Mesenchymal stem cell (in vitro differentiated cells and primary cell): ENCODE data around the gene ENPP1.

Experiments used
- DNase-seq: peaks from one replicate; pipeline ENCODE4 v3.0.0-alpha.2; 2013
- H2AFZ ChIP-seq: one replicate; pipeline ENCODE4 v1.6.1; 2013; ENCODE audit warnings: low read depth, mild to moderate bottlenecking, control low read depth, inconsistent platforms, low read length, moderate library complexity
- H2AK5ac ChIP-seq: 2 replicates; pipeline ENCODE4 v1.6.1; 2013; ENCODE audit warnings: low read length, moderate library complexity, mild to moderate bottlenecking, inconsistent platforms; ENCODE audit not compliant: severe bottlenecking
- H2BK120ac ChIP-seq: one replicate; pipeline ENCODE4 v1.6.1; 2013; ENCODE audit warnings: low read depth, mild to moderate bottlenecking, inconsistent platforms, low read length, moderate library complexity
- H2BK12ac ChIP-seq, 2 experiments: one replicate each; pipeline ENCODE4 v1.6.1; 2013; ENCODE audit warnings: inconsistent platforms in 2 of 2, low read length in 2 of 2, mild to moderate bottlenecking in 2 of 2, moderate library complexity in 2 of 2, control low read depth in 1 of 2
- H2BK15ac ChIP-seq: one replicate; pipeline ENCODE4 v1.6.1; 2013; ENCODE audit warnings: mild to moderate bottlenecking, low read depth, inconsistent platforms; ENCODE audit not compliant: poor library complexity, severe bottlenecking
- H2BK5ac ChIP-seq: 2 replicates; pipeline ENCODE4 v1.6.1; 2013; ENCODE audit warnings: low read depth, mild to moderate bottlenecking, low read length, control low read depth, inconsistent platforms; ENCODE audit not compliant: poor library complexity, severe bottlenecking
- H3K14ac ChIP-seq, 2 experiments: one replicate each; pipeline ENCODE4 v1.6.1; 2013; ENCODE audit warnings: inconsistent platforms in 2 of 2, low read length in 2 of 2, control low read depth in 1 of 2, mild to moderate bottlenecking in 1 of 2, moderate library complexity in 1 of 2
- H3K18ac ChIP-seq, 2 experiments: one replicate each; pipeline ENCODE4 v1.6.1; 2013; ENCODE audit warnings: inconsistent platforms in 2 of 2, low read length in 2 of 2, control low read depth in 1 of 2, low read depth in 1 of 2, mild to moderate bottlenecking in 1 of 2
- H3K23ac ChIP-seq, 2 experiments: one replicate each; pipeline ENCODE4 v1.6.1; 2013; ENCODE audit warnings: inconsistent platforms in 2 of 2, low read length in 2 of 2, mild to moderate bottlenecking in 2 of 2, moderate library complexity in 2 of 2, control low read depth in 1 of 2
- H3K27ac ChIP-seq: 2 replicates; pipeline ENCODE4 v1.5.1; 2013; ENCODE audit warnings: mild to moderate bottlenecking, moderate library complexity, low read length, control low read depth, inconsistent platforms; ENCODE audit not compliant: poor library complexity, severe bottlenecking
- H3K27me3 ChIP-seq, 2 experiments: 2 replicates each; pipeline versions ENCODE4 v1.6.1 to v1.7.0; 2013; ENCODE audit warnings: low read length in 2 of 2, mild to moderate bottlenecking in 2 of 2, moderate library complexity in 2 of 2, control low read depth in 1 of 2, inconsistent platforms in 1 of 2; ENCODE audit not compliant: control insufficient read depth in 1 of 2, insufficient read depth in 1 of 2
- H3K36me3 ChIP-seq, 2 experiments: 2 replicates each; pipeline versions ENCODE4 v1.6.1 to v1.7.0; 2013; ENCODE audit warnings: low read length in 2 of 2, control low read depth in 1 of 2, inconsistent platforms in 1 of 2, low read depth in 1 of 2, mild to moderate bottlenecking in 1 of 2; ENCODE audit not compliant: insufficient read depth in 2 of 2, control insufficient read depth in 1 of 2
- H3K4ac ChIP-seq, 2 experiments: one replicate each; pipeline ENCODE4 v1.6.1; 2013; ENCODE audit warnings: inconsistent platforms in 2 of 2, low read length in 2 of 2, mild to moderate bottlenecking in 2 of 2, moderate library complexity in 2 of 2, control low read depth in 1 of 2, low read depth in 1 of 2
- H3K4me1 ChIP-seq: 2 replicates; pipeline ENCODE4 v1.6.1; 2013; ENCODE audit warnings: low read depth, low read length, control low read depth; ENCODE audit not compliant: control insufficient read depth, insufficient read depth
- H3K4me2 ChIP-seq: 2 replicates; pipeline ENCODE4 v1.6.1; 2013; ENCODE audit warnings: low read length, mild to moderate bottlenecking, inconsistent platforms; ENCODE audit not compliant: poor library complexity, severe bottlenecking
- H3K4me3 ChIP-seq, 2 experiments: 2 replicates each; pipeline versions ENCODE4 v1.5.1 to v1.7.0; 2013; ENCODE audit warnings: low read length in 2 of 2, mild to moderate bottlenecking in 2 of 2, control low read depth in 1 of 2, low read depth in 1 of 2; ENCODE audit not compliant: insufficient read depth in 1 of 2
- H3K79me1 ChIP-seq: replicated peaks from 2 replicates; pipeline ENCODE4 v1.6.1; 2013; ENCODE audit warnings: mild to moderate bottlenecking, control low read depth, low read length, inconsistent platforms; ENCODE audit not compliant: poor library complexity, severe bottlenecking
- H3K9ac ChIP-seq: 2 replicates; pipeline ENCODE4 v1.7.0; 2013; ENCODE audit warnings: mild to moderate bottlenecking, low read length, moderate library complexity
- H3K9me3 ChIP-seq: 2 replicates; pipeline ENCODE4 v1.7.0; 2013; ENCODE audit warnings: mild to moderate bottlenecking, low read length; ENCODE audit not compliant: control insufficient read depth
- H4K8ac ChIP-seq: one replicate; pipeline ENCODE4 v1.6.1; 2013; ENCODE audit warnings: inconsistent platforms, mild to moderate bottlenecking, low read length, moderate library complexity
- H4K91ac ChIP-seq: one replicate; pipeline ENCODE4 v1.6.1; 2013; ENCODE audit warnings: mild to moderate bottlenecking, low read length, inconsistent platforms
- WGBS: methylation state at CpG from one replicate; pipeline ENCODE4 v1.1.7; 2013; ENCODE audit warnings: mixed read lengths; 5-methylcytosine and 5-hydroxymethylcytosine counted together

The ENPP1 gene

GRCh38 chr6:131762984-131763383 is 44.8 kb upstream of the ENPP1 start:
- H2BK12ac ChIP-seq: no peak overlapping the region
- no peak overlapping the region for H2BK15ac ChIP-seq
- WGBS: 93% methylated on average over 2 of the region's 2 CpGs
- no peak overlapping the region for H3K14ac ChIP-seq
- no peak overlapping the region for H3K4me3 ChIP-seq
- no peaks in the 10 kb centered on the region for H3K9me3 ChIP-seq
- no peak overlapping the region for H2AK5ac ChIP-seq
- no peaks in the 10 kb centered on the region for H3K79me1 ChIP-seq
- H3K4me1 ChIP-seq: no peaks in the 10 kb centered on the region
- H3K9ac ChIP-seq: no peak overlapping the region
- no peak overlapping the region for H3K18ac ChIP-seq
- H3K27me3 ChIP-seq: no peaks in the 10 kb centered on the region
- no peak overlapping the region for H2BK120ac ChIP-seq
- H3K36me3 ChIP-seq: no peaks in the 10 kb centered on the region
- H3K4me2 ChIP-seq: no peak overlapping the region
- H4K8ac ChIP-seq: no peak overlapping the region
- H3K4ac ChIP-seq: no peak overlapping the region
- DNase-seq: peak; percentile 21
- H3K27ac ChIP-seq: no peak overlapping the region
- no peak overlapping the region for H2AFZ ChIP-seq
- no peak overlapping the region for H4K91ac ChIP-seq
- H2BK5ac ChIP-seq: no peak overlapping the region
- H3K23ac ChIP-seq: no peak overlapping the region

GRCh38 chr6:131763749-131764148 is 44.1 kb upstream of the ENPP1 start:
- H4K8ac ChIP-seq: no peak overlapping the region

GRCh38 chr6:131764350-131764749 is 43.5 kb upstream of the ENPP1 start:
- Histone ChIP-seq H2BK12ac (peak overlapping the region in 1 of 2 experiments; percentile 6), H2AK5ac (no peak overlapping the region), H3K4me2 (no peak overlapping the region), H3K27me3 (no peaks in the 10 kb centered on the region), H3K4me3 (no peak overlapping the region), H3K14ac (no peak overlapping the region), H3K18ac (no peak overlapping the region), H2BK5ac (no peak overlapping the region), H3K23ac (no peak overlapping the region), H3K9me3 (no peaks in the 10 kb centered on the region), H3K79me1 (no peaks in the 10 kb centered on the region), H3K4ac (no peak overlapping the region), H3K9ac (no peak overlapping the region), H4K8ac (no peak overlapping the region), H2BK15ac (no peak overlapping the region), H3K36me3 (no peaks in the 10 kb centered on the region), H2BK120ac (no peak overlapping the region), H4K91ac (no peak overlapping the region), H3K27ac (peak overlapping the region; percentile 14), H2AFZ (no peak overlapping the region), H3K4me1 (no peaks in the 10 kb centered on the region)
- 98% methylated on average over 4 of the region's 4 CpGs for WGBS
- DNase-seq: peak; percentile 43

More at GRCh38 chr6:131763749-131764148, 44.1 kb upstream of the ENPP1 start:
- H2BK15ac ChIP-seq: no peak overlapping the region
- no peak overlapping the region for H2AFZ ChIP-seq
- H3K4me3 ChIP-seq: no peak overlapping the region
- DNase-seq: no peak
- H2BK12ac ChIP-seq: peak overlapping the region in 1 of 2 experiments; percentile 52
- H2AK5ac ChIP-seq: no peak overlapping the region
- WGBS: 97% methylated on average over 1 of the region's 1 CpG
- H3K4ac ChIP-seq: no peak overlapping the region
- H2BK5ac ChIP-seq: no peak overlapping the region
- H3K27ac ChIP-seq: no peak overlapping the region
- H3K4me1 ChIP-seq: no peaks in the 10 kb centered on the region
- H2BK120ac ChIP-seq: no peak overlapping the region
- H3K9me3 ChIP-seq: no peaks in the 10 kb centered on the region
- no peak overlapping the region for H3K18ac ChIP-seq
- no peaks in the 10 kb centered on the region for H3K27me3 ChIP-seq
- no peaks in the 10 kb centered on the region for H3K36me3 ChIP-seq
- no peak overlapping the region for H3K23ac ChIP-seq
- no peak overlapping the region for H4K91ac ChIP-seq
- no peak overlapping the region for H3K14ac ChIP-seq
- H3K9ac ChIP-seq: no peak overlapping the region
- H3K79me1 ChIP-seq: no peaks in the 10 kb centered on the region
- H3K4me2 ChIP-seq: no peak overlapping the region

- WGBS: 62% methylated on average over 8 of the region's 9 CpGs
- Histone ChIP-seq H4K8ac (no peak overlapping the region), H3K27me3 (no peaks in the 10 kb centered on the region), H3K18ac (peak overlapping the region in 1 of 2 experiments; percentile 67), H3K79me1 (no peaks in the 10 kb centered on the region), H4K91ac (no peak overlapping the region), H2BK12ac (no peak overlapping the region), H3K4me3 (peak overlapping the region in 1 of 2 experiments; percentile 4), H3K9me3 (no peaks in the 10 kb centered on the region), H2AFZ (no peak overlapping the region), H3K23ac (no peak overlapping the region), H3K9ac (peak overlapping the region; percentile 15), H3K36me3 (no peaks in the 10 kb centered on the region), H3K4ac (no peak overlapping the region), H2BK120ac (peak overlapping the region; percentile 52), H2BK5ac (no peak overlapping the region), H3K27ac (peak overlapping the region; percentile 17), H3K14ac (no peak overlapping the region), H2AK5ac (peak overlapping the region; percentile 74), H3K4me1 (no peaks in the 10 kb centered on the region), H2BK15ac (peak overlapping the region; percentile 54), H3K4me2 (no peak overlapping the region)
- DNase-seq: peak; percentile 78
These were observed 42.6 kb upstream of the ENPP1 start for GRCh38 chr6:131765081-131765803.
